Ishikawa (cell line): ENCODE data around the gene TBC1D17.

ENCODE experiments used
- CEBPB ChIP-seq: IDR thresholded peaks from 2 replicates; pipeline ENCODE4 v1.6.1; 2012
- CREB1 ChIP-seq: IDR thresholded peaks from 2 replicates; pipeline ENCODE4 v1.6.1; 2012; ENCODE audit warnings: low read depth
- EGR1 ChIP-seq: IDR thresholded peaks from 2 replicates; pipeline ENCODE4 v1.6.1; 2012
- EP300 ChIP-seq: IDR thresholded peaks from 2 replicates; pipeline ENCODE4 v1.6.1; 2012; ENCODE audit warnings: borderline replicate concordance
- FOXM1 ChIP-seq: IDR thresholded peaks from 2 replicates; pipeline ENCODE4 v1.6.1; 2012; ENCODE audit warnings: low read depth, borderline replicate concordance
- MAX ChIP-seq: IDR thresholded peaks from 2 replicates; pipeline ENCODE4 v1.6.1; 2012
- NFIC ChIP-seq: IDR thresholded peaks from 2 replicates; pipeline ENCODE4 v1.6.1; 2012
- RAD21 ChIP-seq: IDR thresholded peaks from 2 replicates; pipeline ENCODE4 v1.6.1; 2012; ENCODE audit warnings: low read depth
- REST ChIP-seq: IDR thresholded peaks from 2 replicates; pipeline ENCODE4 v1.6.1; 2012; ENCODE audit warnings: low read depth, mild to moderate bottlenecking
- TAF1 ChIP-seq: IDR thresholded peaks from 2 replicates; pipeline ENCODE4 v1.6.1; 2012; ENCODE audit warnings: low read depth, mild to moderate bottlenecking
- TCF12 ChIP-seq: IDR thresholded peaks from 2 replicates; pipeline ENCODE4 v1.6.1; 2012; ENCODE audit warnings: low read depth
- TEAD4 ChIP-seq: IDR thresholded peaks from 2 replicates; pipeline ENCODE4 v1.6.1; 2012
- USF1 ChIP-seq: IDR thresholded peaks from 2 replicates; pipeline ENCODE4 v1.6.1; 2012
- YY1 ChIP-seq: IDR thresholded peaks from 2 replicates; pipeline ENCODE4 v1.6.1; 2012; ENCODE audit warnings: low read depth
- ZBTB7A ChIP-seq: IDR thresholded peaks from 2 replicates; pipeline ENCODE4 v1.6.1; 2012; ENCODE audit warnings: low read depth

The TBC1D17 gene

GRCh38 chr19:49847731-49848696 is 29.5 kb upstream of the TBC1D17 start:
- TF ChIP-seq EGR1 (no peak), USF1 (peak; percentile 79), MAX (peak; percentile 12), RAD21 (no peak)

- TF ChIP-seq RAD21, result no peak
- no peak for TF ChIP-seq FOXM1
- TF ChIP-seq TEAD4, result no peak
- TF ChIP-seq USF1, result no peak
Measured at GRCh38 chr19:49848938-49849337, 28.6 kb upstream of the TBC1D17 start.

GRCh38 chr19:49849433-49850220 is 27.9 kb upstream of the TBC1D17 start:
- TF ChIP-seq CEBPB, result no peak
- TF ChIP-seq TEAD4, result no peak
- no peak for TF ChIP-seq USF1
- no peak for TF ChIP-seq CREB1
- no peak for TF ChIP-seq NFIC
- no peak for TF ChIP-seq MAX
- TF ChIP-seq EGR1, result no peak
- no peak for TF ChIP-seq FOXM1
- no peak for TF ChIP-seq REST
- TF ChIP-seq TAF1, result no peak
- TF ChIP-seq RAD21, result no peak
- TF ChIP-seq YY1, result no peak
- no peak for TF ChIP-seq EP300
- TF ChIP-seq TCF12, result no peak
- TF ChIP-seq ZBTB7A, result no peak

GRCh38 chr19:49850221-49850486 is 27.3 kb upstream of the TBC1D17 start:
- TF ChIP-seq TEAD4, result no peak

GRCh38 chr19:49850487-49851342 is 26.8 kb upstream of the TBC1D17 start, which contains the start of gene PTOV1:
Gene PTOV1 (plus strand): TSS chr19:49851159.
- TF ChIP-seq CREB1, result peak; percentile 63
- TF ChIP-seq REST, result no peak
- TF ChIP-seq RAD21, result no peak
- TF ChIP-seq NFIC, result no peak; the same call in 1 of the 2 replicates
- no peak; the same call in 1 of the 2 replicates for TF ChIP-seq YY1
- peak; percentile 54; the same call in 1 of the 2 replicates for TF ChIP-seq MAX
- no peak for TF ChIP-seq EGR1
- TF ChIP-seq CEBPB, result no peak
- TF ChIP-seq EP300, result peak; percentile 48; the same call in 1 of the 2 replicates
- TF ChIP-seq TAF1, result peak; percentile 74
- 0 out of 2 replicates have a peak, but pooled peaks have one; percentile 3 for TF ChIP-seq USF1
- peak; percentile 89 for TF ChIP-seq ZBTB7A
- TF ChIP-seq TCF12, result no peak; the same call in 1 of the 2 replicates
- no peak for TF ChIP-seq TEAD4
- TF ChIP-seq FOXM1, result no peak
